ENCODE measurements around the gene ZIC5. TPM values are rescaled to one million over a fixed set of nuclear protein-coding genes. Genes with fewer than 3 reads are reported as not detected.
A peak's percentile ranks its signal among the peaks of the same experiment; 100 is the strongest.

ZIC5 gene
- polyA plus RNA-seq, 1 donor from 2014 or later, result 0.94 TPM

DNA sequence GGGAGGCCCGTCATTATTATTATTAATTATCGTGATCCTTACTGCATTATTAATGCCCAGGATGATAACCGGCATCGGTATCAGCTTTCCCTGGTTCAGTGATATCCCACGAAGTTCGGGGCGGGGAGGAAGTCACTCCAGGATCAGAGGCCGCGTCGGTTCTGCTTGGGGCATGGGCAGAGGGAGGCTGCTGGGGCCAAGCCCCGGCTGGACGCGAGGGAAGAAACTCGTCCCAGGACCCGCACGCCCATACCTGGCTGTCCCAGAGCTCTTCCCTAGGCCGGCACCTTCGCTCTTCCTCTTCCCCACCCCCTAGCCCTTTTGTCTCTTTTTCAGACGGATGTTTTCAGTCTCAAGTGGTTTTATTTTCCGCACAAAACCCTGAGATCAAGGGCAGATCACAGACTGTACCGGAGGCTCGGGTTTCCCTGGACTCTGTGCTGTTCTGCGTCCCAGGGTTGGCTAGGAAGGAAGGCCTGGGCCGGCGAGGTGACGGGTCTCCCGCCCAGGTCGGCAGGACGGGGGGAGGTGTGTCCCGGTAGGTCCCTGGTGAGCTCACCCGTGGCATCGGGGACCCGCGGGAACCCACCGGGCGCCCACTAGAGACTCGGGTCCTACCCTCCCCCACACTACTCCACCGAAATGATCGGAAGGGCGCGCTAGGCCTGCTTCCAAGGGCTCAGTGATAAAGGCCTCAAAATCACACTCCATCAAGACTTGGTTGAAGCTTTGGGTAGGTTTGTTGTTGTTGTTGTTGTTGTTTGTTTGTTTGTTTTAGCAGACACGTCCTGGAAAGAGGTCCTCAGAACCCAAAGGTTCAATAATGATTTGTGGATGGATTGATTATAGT, 17.9 kb upstream of the ZIC5 start:
- Histone ChIP-seq H3K27ac (ENCODE audit: low read length) (no peak overlapping the region), H4K20me1 (ENCODE audit: insufficient read depth) (peaks cover 7% of the 10 kb centered on the region), H3K9me2 (ENCODE audit: insufficient read depth, low read length) (no peaks in the 10 kb centered on the region), H3K9ac (ENCODE audit: low read length) (peak overlapping the region; percentile 51), H2AFZ (ENCODE audit: low read depth, low read length) (no peak overlapping the region), H3K79me2 (replicated peaks; ENCODE audit: insufficient read depth, low read length) (peaks cover 78% of the 10 kb centered on the region), H3K4me3 (ENCODE audit: low read length) (peak overlapping the region; percentile 27), H3K9me3 (ENCODE audit: low read length) (no peaks in the 10 kb centered on the region), H3F3A (ENCODE audit: insufficient read depth, low read length, poor library complexity, severe bottlenecking) (no peaks in the 10 kb centered on the region), H3K36me3 (ENCODE audit: insufficient read depth, low read length) (no peaks in the 10 kb centered on the region), H3K27me3 (ENCODE audit: insufficient read depth, low read depth, low read length) (peaks cover 78% of the 10 kb centered on the region), H3K4me2 (ENCODE audit: low read length) (no peak overlapping the region)
- TF ChIP-seq POLR2AphosphoS5 (IDR thresholded peaks at IDR 0.05), result no peak
- TF ChIP-seq EP300 (conservative IDR thresholded peaks at IDR 0.05; ENCODE audit: poor library complexity, severe bottlenecking), result no peak
- TF ChIP-seq MXI1 (conservative IDR thresholded peaks at IDR 0.05; ENCODE audit: poor library complexity, severe bottlenecking), result no peak
- no peak for TF ChIP-seq EZH2 (IDR thresholded peaks at IDR 0.05; ENCODE audit: borderline replicate concordance, insufficient read depth, low read length, poor library complexity, severe bottlenecking)
- TF ChIP-seq, protein P1, sequence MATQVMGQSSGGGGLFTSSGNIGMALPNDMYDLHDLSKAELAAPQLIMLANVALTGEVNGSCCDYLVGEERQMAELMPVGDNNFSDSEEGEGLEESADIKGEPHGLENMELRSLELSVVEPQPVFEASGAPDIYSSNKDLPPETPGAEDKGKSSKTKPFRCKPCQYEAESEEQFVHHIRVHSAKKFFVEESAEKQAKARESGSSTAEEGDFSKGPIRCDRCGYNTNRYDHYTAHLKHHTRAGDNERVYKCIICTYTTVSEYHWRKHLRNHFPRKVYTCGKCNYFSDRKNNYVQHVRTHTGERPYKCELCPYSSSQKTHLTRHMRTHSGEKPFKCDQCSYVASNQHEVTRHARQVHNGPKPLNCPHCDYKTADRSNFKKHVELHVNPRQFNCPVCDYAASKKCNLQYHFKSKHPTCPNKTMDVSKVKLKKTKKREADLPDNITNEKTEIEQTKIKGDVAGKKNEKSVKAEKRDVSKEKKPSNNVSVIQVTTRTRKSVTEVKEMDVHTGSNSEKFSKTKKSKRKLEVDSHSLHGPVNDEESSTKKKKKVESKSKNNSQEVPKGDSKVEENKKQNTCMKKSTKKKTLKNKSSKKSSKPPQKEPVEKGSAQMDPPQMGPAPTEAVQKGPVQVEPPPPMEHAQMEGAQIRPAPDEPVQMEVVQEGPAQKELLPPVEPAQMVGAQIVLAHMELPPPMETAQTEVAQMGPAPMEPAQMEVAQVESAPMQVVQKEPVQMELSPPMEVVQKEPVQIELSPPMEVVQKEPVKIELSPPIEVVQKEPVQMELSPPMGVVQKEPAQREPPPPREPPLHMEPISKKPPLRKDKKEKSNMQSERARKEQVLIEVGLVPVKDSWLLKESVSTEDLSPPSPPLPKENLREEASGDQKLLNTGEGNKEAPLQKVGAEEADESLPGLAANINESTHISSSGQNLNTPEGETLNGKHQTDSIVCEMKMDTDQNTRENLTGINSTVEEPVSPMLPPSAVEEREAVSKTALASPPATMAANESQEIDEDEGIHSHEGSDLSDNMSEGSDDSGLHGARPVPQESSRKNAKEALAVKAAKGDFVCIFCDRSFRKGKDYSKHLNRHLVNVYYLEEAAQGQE (IDR thresholded peaks at IDR 0.05; ENCODE audit: borderline replicate concordance), result no peak
- TF ChIP-seq, protein P2, sequence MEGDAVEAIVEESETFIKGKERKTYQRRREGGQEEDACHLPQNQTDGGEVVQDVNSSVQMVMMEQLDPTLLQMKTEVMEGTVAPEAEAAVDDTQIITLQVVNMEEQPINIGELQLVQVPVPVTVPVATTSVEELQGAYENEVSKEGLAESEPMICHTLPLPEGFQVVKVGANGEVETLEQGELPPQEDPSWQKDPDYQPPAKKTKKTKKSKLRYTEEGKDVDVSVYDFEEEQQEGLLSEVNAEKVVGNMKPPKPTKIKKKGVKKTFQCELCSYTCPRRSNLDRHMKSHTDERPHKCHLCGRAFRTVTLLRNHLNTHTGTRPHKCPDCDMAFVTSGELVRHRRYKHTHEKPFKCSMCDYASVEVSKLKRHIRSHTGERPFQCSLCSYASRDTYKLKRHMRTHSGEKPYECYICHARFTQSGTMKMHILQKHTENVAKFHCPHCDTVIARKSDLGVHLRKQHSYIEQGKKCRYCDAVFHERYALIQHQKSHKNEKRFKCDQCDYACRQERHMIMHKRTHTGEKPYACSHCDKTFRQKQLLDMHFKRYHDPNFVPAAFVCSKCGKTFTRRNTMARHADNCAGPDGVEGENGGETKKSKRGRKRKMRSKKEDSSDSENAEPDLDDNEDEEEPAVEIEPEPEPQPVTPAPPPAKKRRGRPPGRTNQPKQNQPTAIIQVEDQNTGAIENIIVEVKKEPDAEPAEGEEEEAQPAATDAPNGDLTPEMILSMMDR (IDR thresholded peaks at IDR 0.05; ENCODE audit: poor library complexity, severe bottlenecking), result no peak
- TF ChIP-seq SMC3 (conservative IDR thresholded peaks at IDR 0.05; ENCODE audit: poor library complexity), result no peak
- no peak for TF ChIP-seq TAF1 (IDR thresholded peaks at IDR 0.05; ENCODE audit: low read depth)

DNA sequence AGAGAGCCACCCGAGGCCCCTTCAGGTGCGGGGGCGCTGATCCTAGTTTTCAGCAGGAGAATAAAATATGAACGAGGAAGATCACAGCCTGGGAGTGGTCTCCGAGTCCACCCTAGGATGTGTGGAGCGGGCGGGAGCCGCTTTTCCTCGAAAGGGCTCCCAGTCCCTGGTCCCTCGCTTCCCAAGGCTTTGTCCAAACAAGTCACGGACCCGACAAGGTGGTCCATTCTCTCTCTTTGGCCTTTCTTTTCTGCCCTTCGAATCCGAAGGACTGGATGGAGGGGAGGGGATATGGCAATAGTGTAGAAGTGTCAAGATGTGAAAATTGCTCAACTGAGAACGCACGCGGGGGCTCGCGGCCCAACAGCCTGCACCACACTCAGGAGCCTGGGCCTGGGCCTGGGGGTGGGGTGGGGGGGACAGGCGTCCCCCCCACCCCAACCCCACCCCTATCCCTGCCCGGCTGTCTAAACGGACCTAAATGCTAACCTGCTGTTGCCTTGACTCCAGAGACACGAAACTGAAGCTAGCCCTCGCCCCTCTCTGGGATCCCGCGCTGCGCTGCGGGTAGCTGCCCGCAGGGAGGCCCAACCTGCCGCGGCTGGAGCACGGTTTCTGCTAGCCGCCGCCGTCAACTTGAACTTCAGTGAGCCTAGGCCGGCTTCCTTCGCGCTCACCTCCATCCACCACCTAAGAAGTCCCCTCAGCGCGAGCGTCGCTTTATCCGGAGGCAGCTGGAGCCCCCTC, 17.1 kb upstream of the ZIC5 start:
- Histone ChIP-seq H2AFZ (ENCODE audit: low read depth, low read length) (no peak overlapping the region), H3K4me2 (ENCODE audit: low read length) (no peak overlapping the region), H3K9ac (ENCODE audit: low read length) (peak overlapping the region; percentile 51), H3K27ac (ENCODE audit: low read length) (peak overlapping the region; percentile 59), H3K27me3 (ENCODE audit: insufficient read depth, low read depth, low read length) (peaks cover 70% of the 10 kb centered on the region), H3K9me2 (ENCODE audit: insufficient read depth, low read length) (no peaks in the 10 kb centered on the region), H3K79me2 (replicated peaks; ENCODE audit: insufficient read depth, low read length) (peaks cover 86% of the 10 kb centered on the region), H4K20me1 (ENCODE audit: insufficient read depth) (peaks cover 15% of the 10 kb centered on the region), H3K4me3 (ENCODE audit: low read length) (peak overlapping the region; percentile 27), H3K9me3 (ENCODE audit: low read length) (no peaks in the 10 kb centered on the region), H3F3A (ENCODE audit: insufficient read depth, low read length, poor library complexity, severe bottlenecking) (no peaks in the 10 kb centered on the region), H3K36me3 (ENCODE audit: insufficient read depth, low read length) (no peaks in the 10 kb centered on the region)
- TF ChIP-seq TAF1 (IDR thresholded peaks at IDR 0.05; ENCODE audit: low read depth) (no peak), EZH2 (IDR thresholded peaks at IDR 0.05; ENCODE audit: borderline replicate concordance, insufficient read depth, low read length, poor library complexity, severe bottlenecking) (no peak), RAD21 (conservative IDR thresholded peaks at IDR 0.05) (no peak), POLR2AphosphoS5 (IDR thresholded peaks at IDR 0.05) (no peak), SMC3 (conservative IDR thresholded peaks at IDR 0.05; ENCODE audit: poor library complexity) (no peak), EP300 (conservative IDR thresholded peaks at IDR 0.05; ENCODE audit: poor library complexity, severe bottlenecking) (no peak)
- TF ChIP-seq, protein P2 (IDR thresholded peaks at IDR 0.05; ENCODE audit: poor library complexity, severe bottlenecking), result no peak
- TF ChIP-seq, protein P1 (IDR thresholded peaks at IDR 0.05; ENCODE audit: borderline replicate concordance), result no peak

All from neural cell (in vitro differentiated cells).